Panc1 (cell line): Measurements from ENCODE around the gene CHST15. TPM values are rescaled to one million over a fixed set of nuclear protein-coding genes. Genes with fewer than 3 reads are reported as not detected.

Experiments used
- ATAC-seq: fragments of 200-7000 bp; cut with Tn5 transposase; 2 replicates; pipeline ENCODE4 v1.9.1; 2020; ENCODE audit warnings: mild to moderate bottlenecking, moderate library complexity
- BruUV-seq: library from RNA; stranded (reverse); fragments of 400-500 nt; replicated peaks from 2 replicates; lab custom pipeline; 2021; lab: Mats Ljungman, UMichigan
- CTCF ChIA-PET: fragments of 300-600 bp; sonication (Branson Sonifier 250); formaldehyde crosslinking; loops from one replicate; lab custom pipeline; 2022; ENCODE audit warnings: antibody characterized with exemption; lab: Charles Lee
- POLR2A ChIA-PET: fragments of 300-600 bp; sonication (Branson Sonifier 250); formaldehyde crosslinking; loops from one replicate; lab custom pipeline; 2022; ENCODE audit warnings: antibody characterized with exemption; lab: Charles Lee
- DNase-seq: peaks from one replicate; pipeline ENCODE4 v3.0.0-alpha.2; 2010; ENCODE audit warnings: low read depth, low spot score
- H3K27ac ChIP-seq: 2 replicates; pipeline ENCODE4 v1.5.1; 2011; ENCODE audit warnings: mild to moderate bottlenecking, low read length, inconsistent platforms
- H3K27me3 ChIP-seq: fragments of 200-500 bp; sonication (Bioruptor generic); 2 replicates; pipeline ENCODE4 v1.6.0; 2014; ENCODE audit warnings: low read length, inconsistent platforms; ENCODE audit not compliant: control insufficient read depth, insufficient read depth
- H3K36me3 ChIP-seq: fragments of 200-500 bp; sonication (Bioruptor generic); 2 replicates; pipeline ENCODE4 v1.5.1; 2014; ENCODE audit warnings: inconsistent platforms, mild to moderate bottlenecking, low read length, moderate library complexity; ENCODE audit not compliant: control insufficient read depth, insufficient read depth
- H3K4me1 ChIP-seq: 2 replicates; pipeline ENCODE4 v1.5.1; 2011; ENCODE audit warnings: inconsistent platforms, mild to moderate bottlenecking, low read length, moderate library complexity; ENCODE audit not compliant: control insufficient read depth, insufficient read depth
- H3K4me3 ChIP-seq, 2 experiments: 2 replicates each; pipeline ENCODE4 v1.5.1; 2011 to 2012; ENCODE audit warnings: low read depth in 2 of 2, low read length in 2 of 2, mild to moderate bottlenecking in 2 of 2, inconsistent platforms in 1 of 2, moderate library complexity in 1 of 2
- H3K9me3 ChIP-seq: fragments of 200-500 bp; sonication (Bioruptor generic); 2 replicates; pipeline ENCODE4 v1.5.1; 2014; ENCODE audit warnings: low read depth, mild to moderate bottlenecking, inconsistent platforms, low read length, moderate library complexity; ENCODE audit not compliant: control insufficient read depth, insufficient read depth
- POLR2AphosphoS5 ChIP-seq: IDR thresholded peaks from 2 replicates; pipeline ENCODE4 v1.6.1; 2012; ENCODE audit warnings: mild to moderate bottlenecking, low read depth, low read length, moderate library complexity
- SIN3A ChIP-seq: IDR thresholded peaks from 2 replicates; pipeline ENCODE4 v1.6.1; 2012; ENCODE audit warnings: low read depth, mild to moderate bottlenecking, low read length, moderate library complexity, borderline replicate concordance; ENCODE audit not compliant: insufficient read depth
- TCF7L2 ChIP-seq: IDR thresholded peaks from 2 replicates; pipeline ENCODE4 v1.6.1; 2011; ENCODE audit warnings: mild to moderate bottlenecking, low read depth, low read length, inconsistent platforms
- in situ Hi-C: cut with HindIII; loops from 2 replicates; pipeline ENCODE4 v1.10.0; 2016; ENCODE audit warnings: low sequenced_read_pairs, low pct_unique_long_range_greater_than_20kb
- intact Hi-C: fragments of 100-400 bp; cut with micrococcal nuclease; formaldehyde crosslinking; loops from one replicate; pipeline ENCODE4 v1.10.0; 2022; ENCODE audit not compliant: unreplicated experiment
- total RNA-seq: library from RNA; stranded (reverse); gene quantifications from one replicate; pipeline ENCODE4 v1.2.1, GENCODE V29; 2021; ENCODE audit not compliant: unreplicated experiment
- TF ChIP-seq, protein P1 (sequence below), 2 experiments: IDR thresholded peaks; 2 replicates each; pipeline ENCODE4 v1.6.1; 2011 to 2012; ENCODE audit warnings: low read depth in 2 of 2, control low read depth in 1 of 2, low read length in 1 of 2, mild to moderate bottlenecking in 1 of 2, moderate library complexity in 1 of 2; ENCODE audit not compliant: insufficient read depth in 1 of 2
- TF ChIP-seq, protein P2 (sequence below): fragments of 450-650 bp; IDR thresholded peaks from 2 replicates; pipeline ENCODE4 v1.5.1; 2017; ENCODE audit warnings: mild to moderate bottlenecking

The CHST15 gene
- total RNA-seq, 1 experiment from 2014 or later = 33.2 TPM

DNA sequence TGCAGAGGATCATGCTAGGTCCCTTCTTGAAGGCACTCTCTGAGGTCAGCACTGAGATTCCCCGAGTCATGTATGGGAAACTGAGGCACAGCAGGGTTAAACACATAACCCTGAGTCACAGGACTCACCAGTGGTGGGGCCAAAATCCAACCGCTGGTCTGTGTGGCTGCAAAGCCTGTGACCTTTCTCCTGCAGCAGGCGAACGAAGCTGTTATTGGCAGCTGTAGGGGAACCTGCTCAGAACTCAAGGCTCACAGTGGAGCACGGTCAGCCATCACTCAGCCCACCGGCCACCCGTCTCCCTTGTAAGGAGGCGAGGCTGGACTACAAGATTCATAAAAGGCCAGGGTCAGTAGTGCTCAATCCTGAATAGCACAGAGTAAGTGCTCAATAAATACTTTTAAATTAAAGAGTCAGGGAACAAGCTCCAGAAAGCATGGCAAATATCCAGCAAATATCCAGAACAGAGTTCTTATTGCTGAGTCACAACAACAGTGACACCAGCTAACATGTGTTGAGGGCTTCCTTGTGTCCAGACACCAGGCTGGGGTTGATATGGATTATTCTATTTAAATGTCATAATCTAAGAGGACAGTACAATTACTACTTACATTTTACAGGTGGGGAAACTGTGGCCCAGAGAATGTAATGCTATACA is 34.9 kb downstream of the CHST15 start:
- no peaks in the 10 kb centered on the region for H3K9me3 ChIP-seq
- peaks cover under 1% of the 10 kb centered on the region for H3K4me1 ChIP-seq
- ChIA-PET POLR2A (no interaction called here), CTCF (no interaction called here)
- no peaks in the 10 kb centered on the region for H3K27me3 ChIP-seq
- ATAC-seq (no peak), DNase-seq (no peak)
- H3K27ac ChIP-seq = no peak overlapping the region
- TF ChIP-seq, protein P1, sequence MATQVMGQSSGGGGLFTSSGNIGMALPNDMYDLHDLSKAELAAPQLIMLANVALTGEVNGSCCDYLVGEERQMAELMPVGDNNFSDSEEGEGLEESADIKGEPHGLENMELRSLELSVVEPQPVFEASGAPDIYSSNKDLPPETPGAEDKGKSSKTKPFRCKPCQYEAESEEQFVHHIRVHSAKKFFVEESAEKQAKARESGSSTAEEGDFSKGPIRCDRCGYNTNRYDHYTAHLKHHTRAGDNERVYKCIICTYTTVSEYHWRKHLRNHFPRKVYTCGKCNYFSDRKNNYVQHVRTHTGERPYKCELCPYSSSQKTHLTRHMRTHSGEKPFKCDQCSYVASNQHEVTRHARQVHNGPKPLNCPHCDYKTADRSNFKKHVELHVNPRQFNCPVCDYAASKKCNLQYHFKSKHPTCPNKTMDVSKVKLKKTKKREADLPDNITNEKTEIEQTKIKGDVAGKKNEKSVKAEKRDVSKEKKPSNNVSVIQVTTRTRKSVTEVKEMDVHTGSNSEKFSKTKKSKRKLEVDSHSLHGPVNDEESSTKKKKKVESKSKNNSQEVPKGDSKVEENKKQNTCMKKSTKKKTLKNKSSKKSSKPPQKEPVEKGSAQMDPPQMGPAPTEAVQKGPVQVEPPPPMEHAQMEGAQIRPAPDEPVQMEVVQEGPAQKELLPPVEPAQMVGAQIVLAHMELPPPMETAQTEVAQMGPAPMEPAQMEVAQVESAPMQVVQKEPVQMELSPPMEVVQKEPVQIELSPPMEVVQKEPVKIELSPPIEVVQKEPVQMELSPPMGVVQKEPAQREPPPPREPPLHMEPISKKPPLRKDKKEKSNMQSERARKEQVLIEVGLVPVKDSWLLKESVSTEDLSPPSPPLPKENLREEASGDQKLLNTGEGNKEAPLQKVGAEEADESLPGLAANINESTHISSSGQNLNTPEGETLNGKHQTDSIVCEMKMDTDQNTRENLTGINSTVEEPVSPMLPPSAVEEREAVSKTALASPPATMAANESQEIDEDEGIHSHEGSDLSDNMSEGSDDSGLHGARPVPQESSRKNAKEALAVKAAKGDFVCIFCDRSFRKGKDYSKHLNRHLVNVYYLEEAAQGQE (IDR thresholded peaks at IDR 0.05; ENCODE audit: insufficient read depth in 1 of 2, low read depth in 2 of 2, low read length in 1 of 2) = no peak
- TF ChIP-seq POLR2AphosphoS5 (no peak), TCF7L2 (no peak), SIN3A (no peak)
- TF ChIP-seq, protein P2, sequence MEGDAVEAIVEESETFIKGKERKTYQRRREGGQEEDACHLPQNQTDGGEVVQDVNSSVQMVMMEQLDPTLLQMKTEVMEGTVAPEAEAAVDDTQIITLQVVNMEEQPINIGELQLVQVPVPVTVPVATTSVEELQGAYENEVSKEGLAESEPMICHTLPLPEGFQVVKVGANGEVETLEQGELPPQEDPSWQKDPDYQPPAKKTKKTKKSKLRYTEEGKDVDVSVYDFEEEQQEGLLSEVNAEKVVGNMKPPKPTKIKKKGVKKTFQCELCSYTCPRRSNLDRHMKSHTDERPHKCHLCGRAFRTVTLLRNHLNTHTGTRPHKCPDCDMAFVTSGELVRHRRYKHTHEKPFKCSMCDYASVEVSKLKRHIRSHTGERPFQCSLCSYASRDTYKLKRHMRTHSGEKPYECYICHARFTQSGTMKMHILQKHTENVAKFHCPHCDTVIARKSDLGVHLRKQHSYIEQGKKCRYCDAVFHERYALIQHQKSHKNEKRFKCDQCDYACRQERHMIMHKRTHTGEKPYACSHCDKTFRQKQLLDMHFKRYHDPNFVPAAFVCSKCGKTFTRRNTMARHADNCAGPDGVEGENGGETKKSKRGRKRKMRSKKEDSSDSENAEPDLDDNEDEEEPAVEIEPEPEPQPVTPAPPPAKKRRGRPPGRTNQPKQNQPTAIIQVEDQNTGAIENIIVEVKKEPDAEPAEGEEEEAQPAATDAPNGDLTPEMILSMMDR = no peak
- BruUV-seq = no TSS peak
- H3K36me3 ChIP-seq = no peaks in the 10 kb centered on the region
- no peak overlapping the region for H3K4me3 ChIP-seq
- intact Hi-C loops = no loop called here
- in situ Hi-C loops = no loop called here

DNA sequence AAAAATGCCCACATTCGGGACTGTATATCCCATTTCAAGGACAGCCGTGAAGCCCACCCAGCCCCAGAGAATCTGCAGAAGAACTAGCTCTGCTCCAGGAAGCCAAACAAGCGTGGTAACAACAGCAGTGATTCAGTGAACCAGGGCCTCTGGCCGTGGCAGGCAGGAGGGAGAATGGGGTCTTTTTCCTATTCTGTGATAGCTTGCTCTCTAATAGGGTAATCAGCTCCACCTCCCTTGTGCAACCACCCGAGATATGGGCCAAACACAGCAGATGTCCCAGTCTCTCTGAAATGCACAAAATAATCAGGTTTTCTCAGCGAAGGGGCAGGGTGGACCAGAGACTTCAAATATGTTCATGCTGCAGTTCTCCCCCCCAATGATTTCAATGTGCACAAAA is 35.8 kb downstream of the CHST15 start:
- ChIA-PET CTCF (no interaction called here), POLR2A (no interaction called here)
- H3K36me3 ChIP-seq = no peaks in the 10 kb centered on the region
- no peak for ATAC-seq
- in situ Hi-C loops = no loop called here
- H3K4me1 ChIP-seq = no peaks in the 10 kb centered on the region
- no TSS peak for BruUV-seq
- H3K4me3 ChIP-seq = no peak overlapping the region
- no peak overlapping the region for H3K27ac ChIP-seq
- H3K9me3 ChIP-seq = no peaks in the 10 kb centered on the region
- no peak for DNase-seq
- intact Hi-C loops = no loop called here
- H3K27me3 ChIP-seq = no peaks in the 10 kb centered on the region
- TF ChIP-seq TCF7L2 (no peak), SIN3A (no peak), POLR2AphosphoS5 (no peak)
- TF ChIP-seq, protein P1 (IDR thresholded peaks at IDR 0.05; ENCODE audit: insufficient read depth in 1 of 2, low read depth in 2 of 2, low read length in 1 of 2) = no peak
- TF ChIP-seq, protein P2 = no peak
